ENCODE measurements around the gene GIPC1.
"Not testable (repeated sequence)": the region's sequence is repeated elsewhere in the genome, so short reads cannot be mapped to it uniquely, and the experiment has no call there.

The GIPC1 gene

DNA sequence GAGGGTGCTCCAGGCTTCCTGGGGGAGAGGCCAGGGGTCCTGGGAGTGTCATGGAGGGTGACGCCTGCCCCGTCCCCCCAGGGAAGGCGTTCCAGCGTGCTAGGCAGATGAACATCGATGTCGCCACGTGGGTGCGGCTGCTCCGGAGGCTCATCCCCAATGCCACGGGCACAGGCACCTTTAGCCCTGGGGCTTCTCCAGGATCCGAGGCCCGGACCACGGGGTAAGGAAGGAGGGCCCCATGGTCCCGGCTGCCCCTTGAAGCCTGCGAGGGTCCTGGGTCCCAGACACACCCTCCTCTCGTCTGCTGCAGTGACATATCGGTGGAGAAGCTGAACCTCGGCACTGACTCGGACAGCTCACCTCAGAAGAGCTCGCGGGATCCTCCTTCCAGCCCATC lies 32.2 kb downstream of the GIPC1 start:
- TF ChIP-seq CTCF (IDR thresholded peaks at IDR 0.05) (no peak), ZFX (IDR thresholded peaks at IDR 0.05; ENCODE audit: borderline replicate concordance) (no peak)
- no peak overlapping the region for H3K27ac ChIP-seq

DNA sequence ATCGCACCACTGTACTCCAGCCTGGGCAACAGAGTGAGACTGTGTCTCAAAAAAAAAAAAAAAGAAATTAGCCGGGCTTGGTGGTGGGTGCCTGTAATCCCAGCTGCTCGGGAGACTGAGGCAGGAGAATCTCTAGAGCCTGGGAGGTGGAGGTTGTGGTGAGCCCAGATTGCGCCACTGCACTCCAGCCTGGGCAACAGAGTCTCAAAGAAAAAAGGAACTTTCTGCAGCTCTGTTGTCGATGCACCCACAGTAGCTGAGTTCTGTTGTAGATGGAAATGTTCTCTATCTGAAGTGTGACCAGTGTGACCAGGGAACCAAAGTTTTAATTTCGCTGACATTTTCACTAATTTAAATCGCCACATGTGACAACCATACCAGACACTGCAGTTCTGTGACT lies 33.5 kb downstream of the GIPC1 start:
- not testable (repeated sequence) for H3K27ac ChIP-seq

- TF ChIP-seq ZFX (IDR thresholded peaks at IDR 0.05; ENCODE audit: borderline replicate concordance) (no peak), CTCF (IDR thresholded peaks at IDR 0.05) (no peak)
- no peak overlapping the region for H3K27ac ChIP-seq
Observed at GRCh38 chr19:14460935-14461334, 35.0 kb downstream of the GIPC1 start.

DNA sequence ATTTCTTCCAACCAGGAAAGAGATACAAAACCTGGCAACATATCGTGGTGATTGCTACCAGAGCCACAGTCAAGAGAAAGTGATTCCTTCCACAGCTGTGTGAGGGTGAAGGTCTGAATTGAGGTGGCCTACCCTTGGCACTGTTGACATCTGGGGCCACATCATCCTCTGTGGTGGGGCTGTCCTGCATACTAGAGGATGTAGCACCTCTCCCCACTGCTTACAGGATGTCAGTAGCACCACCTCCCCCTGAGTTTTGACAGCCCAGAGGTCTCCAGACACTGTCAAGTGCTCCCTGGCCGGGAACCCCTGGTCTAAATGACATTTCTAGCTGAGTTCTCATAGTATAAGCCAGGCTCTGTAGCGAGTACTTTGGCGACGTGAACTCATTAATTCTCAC lies 36.2 kb downstream of the GIPC1 start:
- TF ChIP-seq ZFX (IDR thresholded peaks at IDR 0.05; ENCODE audit: borderline replicate concordance) (no peak), CTCF (IDR thresholded peaks at IDR 0.05) (no peak)
- no peak overlapping the region for H3K27ac ChIP-seq

GRCh38 chr19:14452303-14452702 lies 43.6 kb downstream of the GIPC1 start:
- H3K27ac ChIP-seq: not testable (repeated sequence)

- no peak overlapping the region for H3K27ac ChIP-seq
- TF ChIP-seq ZFX (IDR thresholded peaks at IDR 0.05; ENCODE audit: borderline replicate concordance) (no peak), CTCF (IDR thresholded peaks at IDR 0.05) (no peak)
Observed at GRCh38 chr19:14450876-14451275, 45.1 kb downstream of the GIPC1 start.

GRCh38 chr19:14450168-14450874 lies 45.6 kb downstream of the GIPC1 start:
- TF ChIP-seq ZFX (IDR thresholded peaks at IDR 0.05; ENCODE audit: borderline replicate concordance) (no peak), CTCF (IDR thresholded peaks at IDR 0.05) (no peak)
- 0 out of 2 replicates have a peak overlapping the region, but pooled peaks have one; percentile 25 for H3K27ac ChIP-seq

- H3K27ac ChIP-seq: 0 out of 2 replicates have a peak overlapping the region, but pooled peaks have one; percentile 25
- TF ChIP-seq ZFX (IDR thresholded peaks at IDR 0.05; ENCODE audit: borderline replicate concordance) (no peak), CTCF (IDR thresholded peaks at IDR 0.05) (no peak)
Observed at GRCh38 chr19:14449321-14449720, 46.6 kb downstream of the GIPC1 start.

Data from 22Rv1 (cell line).